GM12878 (cell line): ENCODE data around the gene GYG2. TPM values are rescaled to one million over a fixed set of nuclear protein-coding genes. Genes with fewer than 3 reads are reported as not detected.

Source experiments
- ATAC-seq: fragments of 200-7000 bp; cut with Tn5 transposase; 3 replicates; pipeline ENCODE4 v1.9.1; 2020; ENCODE audit warnings: mild to moderate bottlenecking, moderate library complexity
- BruUV-seq: library from RNA; stranded (reverse); fragments of 400-500 nt; replicated peaks from 2 replicates; lab custom pipeline; 2021; lab: Mats Ljungman, UMichigan
- CTCF ChIA-PET: fragments of 300-600 bp; sonication (Branson Sonifier 250); formaldehyde crosslinking; extraction: SDS; loops from one replicate; lab custom pipeline; 2021; ENCODE audit warnings: inconsistent platforms; lab: Yijun Ruan, JAX
- POLR2A ChIA-PET: fragments of 350-600 bp; formaldehyde crosslinking; extraction: SDS; loops from one replicate; lab custom pipeline; 2021; ENCODE audit warnings: inconsistent platforms; lab: Charles Lee
- RAD21 ChIA-PET: fragments of 300-600 bp; sonication (Branson Sonifier 250); formaldehyde crosslinking; loops from one replicate; lab custom pipeline; 2023; ENCODE audit warnings: antibody characterized with exemption; ENCODE audit not compliant: unreplicated experiment; lab: Charles Lee
- SMC1A ChIA-PET: fragments of 300-600 bp; sonication (Branson Sonifier 250); formaldehyde crosslinking; loops from one replicate; lab custom pipeline; 2023; ENCODE audit not compliant: unreplicated experiment, uncharacterized antibody; lab: Charles Lee
- DNase-seq: peaks from one replicate; pipeline ENCODE4 v3.0.0-alpha.2; 2011; ENCODE audit warnings: low read depth, low spot score
- FAIRE-seq: peaks from 3 replicates; lab custom pipeline; 2011; peaks lifted over from hg19 to GRCh38; lab: Jason Lieb, UNC
- H2AFZ ChIP-seq: 2 replicates; pipeline ENCODE4 v1.6.0; 2011; ENCODE audit warnings: low read depth, low read length, control low read depth; ENCODE audit not compliant: control insufficient read depth
- H3K27ac ChIP-seq: 2 replicates; pipeline ENCODE4 v1.5.1; 2011; ENCODE audit warnings: control low read depth; ENCODE audit not compliant: control insufficient read depth, insufficient read depth
- H3K27me3 ChIP-seq, 2 experiments: replicated peaks in 1 of 2; 2 replicates each; pipeline versions ENCODE4 v1.6.0 to v1.6.1; 2011; ENCODE audit warnings: low read length in 1 of 2; ENCODE audit not compliant: control insufficient read depth in 2 of 2, insufficient read depth in 2 of 2
- H3K36me3 ChIP-seq, 2 experiments: 2 replicates each; pipeline ENCODE4 v1.5.1; 2011; ENCODE audit warnings: low read length in 1 of 2; ENCODE audit not compliant: control insufficient read depth in 2 of 2, insufficient read depth in 2 of 2
- H3K4me1 ChIP-seq: 2 replicates; pipeline ENCODE4 v1.6.1; 2011; ENCODE audit warnings: mild to moderate bottlenecking, low read length, moderate library complexity, mixed read lengths; ENCODE audit not compliant: control insufficient read depth, insufficient read depth
- H3K4me2 ChIP-seq: 2 replicates; pipeline ENCODE4 v1.6.0; 2011; ENCODE audit warnings: control low read depth; ENCODE audit not compliant: control insufficient read depth, insufficient read depth
- H3K4me3 ChIP-seq: fragments of 200-600 bp; sonication (generic); 2 replicates; pipeline ENCODE4 v1.5.1; 2016
- H3K79me2 ChIP-seq: 2 replicates; pipeline ENCODE4 v1.6.0; 2011; ENCODE audit warnings: low read length; ENCODE audit not compliant: control insufficient read depth, insufficient read depth
- H3K9ac ChIP-seq: 2 replicates; pipeline ENCODE4 v1.8.0; 2011; ENCODE audit warnings: low read length, control low read depth, mixed read lengths; ENCODE audit not compliant: control insufficient read depth, insufficient read depth
- H3K9me3 ChIP-seq: replicated peaks from 3 replicates; pipeline ENCODE4 v1.5.1; 2011; ENCODE audit warnings: mild to moderate bottlenecking, low read length; ENCODE audit not compliant: control insufficient read depth, insufficient read depth
- H4K20me1 ChIP-seq: 2 replicates; pipeline ENCODE4 v1.6.0; 2011; ENCODE audit not compliant: control insufficient read depth, insufficient read depth
- CUX1 ChIP-seq: IDR thresholded peaks from 2 replicates; pipeline ENCODE4 v1.6.1; 2012; ENCODE audit warnings: improper control_type of control experiment, low read depth, low read length; ENCODE audit not compliant: insufficient replicate concordance
- NFYB ChIP-seq: IDR thresholded peaks from 2 replicates; pipeline ENCODE4 v1.6.1; 2011; ENCODE audit warnings: low read depth, mild to moderate bottlenecking, low read length, improper control_type of control experiment, moderate library complexity; ENCODE audit not compliant: insufficient read depth
- POLR2AphosphoS2 ChIP-seq: IDR thresholded peaks from 2 replicates; pipeline ENCODE4 v1.6.1; 2011; ENCODE audit warnings: low read depth, mild to moderate bottlenecking, low read length, improper control_type of control experiment, moderate library complexity
- SKIL ChIP-seq: fragments of 450-650 bp; IDR thresholded peaks from 2 replicates; pipeline ENCODE4 v1.6.1; 2017; ENCODE audit warnings: mild to moderate bottlenecking, low read depth, inconsistent platforms; ENCODE audit not compliant: poor library complexity, severe bottlenecking
- SMARCA5 ChIP-seq: fragments of 450-650 bp; IDR thresholded peaks from 2 replicates; pipeline ENCODE4 v1.6.1; 2017; ENCODE audit warnings: mild to moderate bottlenecking
- WGBS: methylation state at CpG from one replicate; pipeline ENCODE4 v1.1.6; 2016; ENCODE audit warnings: low lambda C conversion rate; ENCODE audit not compliant: insufficient replicate concordance, insufficient coverage; ENCODE audit errors: missing lambda C conversion rate; 5-methylcytosine and 5-hydroxymethylcytosine counted together
- in situ Hi-C: fragments of 300-500 bp; cut with MboI; formaldehyde crosslinking; loops from 9 replicates; pipeline ENCODE4 v1.14.3; 2018; ENCODE audit warnings: mixed read lengths
- intact Hi-C: fragments of 100-400 bp; cut with micrococcal nuclease; formaldehyde crosslinking; loops from one replicate; pipeline ENCODE4 v1.14.2; 2022; ENCODE audit not compliant: unreplicated experiment
- polyA plus RNA-seq, 11 experiments: library from polyadenylated mRNA; depleted of rRNA in 4 of 11; unstranded in 6 of 11; stranded (reverse) in 5 of 11; fragments of >200 nt; fragmentation: Nextera tagmentation in 4 of 11; fragmentation: Illumina TruSeq in 1 of 11; extraction: Ambion mirVana in 4 of 11; extraction: Trizol in 1 of 11; gene quantifications; 1 replicate in 1 of 11; 2 replicates in 10 of 11; pipeline versions ENCODE4 v1.2.1 to v1.2.3, GENCODE V29; 2011 to 2016; ENCODE audit warnings: inconsistent platforms in 2 of 11, missing spikeins in 2 of 11, low read depth in 1 of 11
- total RNA-seq, 4 experiments: library from RNA; depleted of rRNA in 3 of 4; stranded (reverse); fragments of >200 nt in 3 of 4; fragmentation: Illumina TruSeq in 1 of 4; extraction: Trizol in 1 of 4; gene quantifications; 2 replicates each; pipeline versions ENCODE4 v1.2.1 to v1.2.3, GENCODE V29; 2013 to 2021

The GYG2 gene
- total and polyA plus RNA-seq, 10 of the 15 experiments (the other 5 are each of a cell fraction or from before 2014, with no cell fraction given): 0.05 TPM; not detected in 9

- H3K9me3 ChIP-seq: no peaks in the 10 kb centered on the region; the same call in 2 of the 3 replicates
- H3K27me3 ChIP-seq: no peaks in the 10 kb centered on the region
- no peak overlapping the region for H3K4me2 ChIP-seq
- TF ChIP-seq NFYB (no peak), SMARCA5 (no peak), CUX1 (no peak), SKIL (no peak), POLR2AphosphoS2 (no peak)
- POLR2A ChIA-PET: no interaction called here
- DNase-seq (no peak), FAIRE-seq (no peak), ATAC-seq (no peak)
- no peaks in the 10 kb centered on the region for H4K20me1 ChIP-seq
- no TSS peak for BruUV-seq
- no peak overlapping the region for H3K4me3 ChIP-seq
- no peaks in the 10 kb centered on the region for H3K4me1 ChIP-seq
- SMC1A ChIA-PET: no interaction called here
- 36% methylated on average over 2 of the region's 2 CpGs for WGBS
- RAD21 ChIA-PET: no interaction called here
- no peak overlapping the region for H3K27ac ChIP-seq
- no peak overlapping the region for H2AFZ ChIP-seq
- intact Hi-C loops (no loop called here), in situ Hi-C loops (no loop called here)
- no peaks in the 10 kb centered on the region for H3K36me3 ChIP-seq
- H3K9ac ChIP-seq: no peak overlapping the region
- CTCF ChIA-PET: no interaction called here
- no peaks in the 10 kb centered on the region for H3K79me2 ChIP-seq
Observed at GRCh38 chrX:2931155-2931554, 102.4 kb downstream of the GYG2 start.
